Parathyroid adenoma (tissue), 2 donors: ENCODE data around the gene PALM3.

Source experiments
- H2AFZ ChIP-seq: fragments of 300-600 bp; sonication (generic); one replicate; pipeline ENCODE4 v1.7.0; 2017; ENCODE audit warnings: antibody characterized with exemption, mild to moderate bottlenecking
- H3K27ac ChIP-seq: fragments of 300-600 bp; sonication (generic); one replicate; pipeline ENCODE4 v1.7.0; 2017
- H3K27me3 ChIP-seq: fragments of 300-600 bp; sonication (generic); one replicate; pipeline ENCODE4 v1.7.0; 2017; ENCODE audit warnings: low read length; ENCODE audit not compliant: control insufficient read depth, insufficient read depth
- H3K36me3 ChIP-seq: fragments of 300-600 bp; sonication (generic); one replicate; pipeline ENCODE4 v1.7.0; 2017; ENCODE audit warnings: low read length; ENCODE audit not compliant: control insufficient read depth, insufficient read depth
- H3K4me1 ChIP-seq: fragments of 300-600 bp; sonication (generic); one replicate; pipeline ENCODE4 v1.7.0; 2017; ENCODE audit warnings: control low read depth
- H3K4me2 ChIP-seq: fragments of 300-600 bp; sonication (generic); one replicate; pipeline ENCODE4 v1.7.0; 2017; ENCODE audit warnings: low read length
- H3K4me3 ChIP-seq: fragments of 300-600 bp; sonication (generic); one replicate; pipeline ENCODE4 v1.7.0; 2017; ENCODE audit warnings: low read depth, low read length
- H3K79me2 ChIP-seq: fragments of 300-600 bp; sonication (generic); one replicate; pipeline ENCODE4 v1.7.0; 2017; ENCODE audit warnings: control low read depth
- H3K9ac ChIP-seq: fragments of 300-600 bp; sonication (generic); one replicate; pipeline ENCODE4 v1.7.0; 2017; ENCODE audit warnings: mild to moderate bottlenecking
- H3K9me3 ChIP-seq: fragments of 300-600 bp; sonication (generic); one replicate; pipeline ENCODE4 v1.7.0; 2017; ENCODE audit warnings: low read length; ENCODE audit not compliant: control insufficient read depth
- TF ChIP-seq, protein P1 (sequence below): fragments of 300-600 bp; sonication (generic); IDR thresholded peaks from one replicate; pipeline ENCODE4 v1.7.0; 2017; ENCODE audit warnings: antibody characterized with exemption, mild to moderate bottlenecking
- donor health status: primary hyperparathyroidism.

The PALM3 gene

GRCh38 chr19:14006766-14007562 lies 54.9 kb downstream of the PALM3 start:
- Histone ChIP-seq H3K9me3 (no peaks in the 10 kb centered on the region), H2AFZ (peak overlapping the region; percentile 93), H3K4me3 (peak overlapping the region; percentile 95), H3K9ac (peak overlapping the region; percentile 84), H3K4me1 (peaks cover 29% of the 10 kb centered on the region), H3K79me2 (no peaks in the 10 kb centered on the region), H3K4me2 (peak overlapping the region; percentile 98), H3K27me3 (no peaks in the 10 kb centered on the region), H3K36me3 (no peaks in the 10 kb centered on the region), H3K27ac (peak overlapping the region; percentile 92)
- TF ChIP-seq, protein P1, sequence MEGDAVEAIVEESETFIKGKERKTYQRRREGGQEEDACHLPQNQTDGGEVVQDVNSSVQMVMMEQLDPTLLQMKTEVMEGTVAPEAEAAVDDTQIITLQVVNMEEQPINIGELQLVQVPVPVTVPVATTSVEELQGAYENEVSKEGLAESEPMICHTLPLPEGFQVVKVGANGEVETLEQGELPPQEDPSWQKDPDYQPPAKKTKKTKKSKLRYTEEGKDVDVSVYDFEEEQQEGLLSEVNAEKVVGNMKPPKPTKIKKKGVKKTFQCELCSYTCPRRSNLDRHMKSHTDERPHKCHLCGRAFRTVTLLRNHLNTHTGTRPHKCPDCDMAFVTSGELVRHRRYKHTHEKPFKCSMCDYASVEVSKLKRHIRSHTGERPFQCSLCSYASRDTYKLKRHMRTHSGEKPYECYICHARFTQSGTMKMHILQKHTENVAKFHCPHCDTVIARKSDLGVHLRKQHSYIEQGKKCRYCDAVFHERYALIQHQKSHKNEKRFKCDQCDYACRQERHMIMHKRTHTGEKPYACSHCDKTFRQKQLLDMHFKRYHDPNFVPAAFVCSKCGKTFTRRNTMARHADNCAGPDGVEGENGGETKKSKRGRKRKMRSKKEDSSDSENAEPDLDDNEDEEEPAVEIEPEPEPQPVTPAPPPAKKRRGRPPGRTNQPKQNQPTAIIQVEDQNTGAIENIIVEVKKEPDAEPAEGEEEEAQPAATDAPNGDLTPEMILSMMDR = no peak

DNA sequence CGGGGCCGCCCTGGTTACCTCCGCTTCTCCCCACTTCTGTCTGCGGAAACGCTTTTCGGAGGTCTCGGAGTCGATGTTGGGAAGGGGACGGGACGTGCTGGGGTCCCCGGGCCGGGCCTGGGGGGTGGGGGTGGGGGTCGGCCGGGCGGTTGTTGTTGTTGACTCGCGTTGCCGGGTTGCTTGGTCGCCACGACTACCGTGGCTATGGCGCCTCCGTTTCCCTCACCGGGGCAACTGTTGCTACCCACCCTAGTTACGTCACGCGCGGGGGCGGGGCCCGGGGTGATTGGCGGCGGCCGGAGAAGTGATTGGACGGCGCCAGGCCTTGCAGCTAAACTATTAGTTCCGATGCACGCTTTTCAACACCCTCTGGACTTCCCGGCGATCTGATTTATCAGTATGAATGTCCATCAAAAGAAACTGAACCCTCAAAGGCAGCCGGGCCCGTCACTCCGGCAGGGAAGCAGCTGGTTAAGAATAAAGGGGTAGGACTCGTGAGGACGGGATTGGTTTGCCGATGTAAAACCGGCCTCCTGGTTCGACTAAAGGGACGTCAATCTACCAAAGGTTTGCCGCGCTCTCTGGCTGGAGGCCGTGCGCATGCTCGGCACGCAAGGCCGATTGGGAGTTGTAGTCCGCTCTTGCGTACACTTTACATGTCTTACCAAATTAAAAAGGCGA lies 55.7 kb downstream of the PALM3 start, which contains the start of gene RFX1:
RFX1 (minus strand) TSS at position 236 of the 681 bp plus-strand sequence. CDS start 12,477 bp downstream, outside the sequence.
- Histone ChIP-seq H3K9me3 (no peaks in the 10 kb centered on the region), H3K4me3 (peak within 1 kb of the TSS; percentile 95), H3K27ac (peak within 1 kb of the TSS; percentile 92), H3K4me1 (peaks cover 36% of the 10 kb centered on the region), H3K36me3 (no peaks in the 10 kb centered on the region), H3K27me3 (no peaks in the 10 kb centered on the region), H3K79me2 (peaks cover 5% of the 10 kb centered on the region), H3K4me2 (peak within 1 kb of the TSS; percentile 98), H2AFZ (peak within 1 kb of the TSS; percentile 93), H3K9ac (peak within 1 kb of the TSS; percentile 99)
- TF ChIP-seq, protein P1 = no peak

GRCh38 chr19:14005349-14006084 lies 56.4 kb downstream of the PALM3 start:
- TF ChIP-seq, protein P1 = no peak
- peak overlapping the region; percentile 92 for H3K27ac ChIP-seq
- peak overlapping the region; percentile 99 for H3K9ac ChIP-seq
- H3K27me3 ChIP-seq = no peaks in the 10 kb centered on the region
- H2AFZ ChIP-seq = peak overlapping the region; percentile 10
- H3K4me3 ChIP-seq = peak overlapping the region; percentile 95
- H3K4me1 ChIP-seq = peaks cover 43% of the 10 kb centered on the region
- H3K36me3 ChIP-seq = no peaks in the 10 kb centered on the region
- H3K4me2 ChIP-seq = peak overlapping the region; percentile 98
- H3K9me3 ChIP-seq = no peaks in the 10 kb centered on the region
- H3K79me2 ChIP-seq = peaks cover 12% of the 10 kb centered on the region

DNA sequence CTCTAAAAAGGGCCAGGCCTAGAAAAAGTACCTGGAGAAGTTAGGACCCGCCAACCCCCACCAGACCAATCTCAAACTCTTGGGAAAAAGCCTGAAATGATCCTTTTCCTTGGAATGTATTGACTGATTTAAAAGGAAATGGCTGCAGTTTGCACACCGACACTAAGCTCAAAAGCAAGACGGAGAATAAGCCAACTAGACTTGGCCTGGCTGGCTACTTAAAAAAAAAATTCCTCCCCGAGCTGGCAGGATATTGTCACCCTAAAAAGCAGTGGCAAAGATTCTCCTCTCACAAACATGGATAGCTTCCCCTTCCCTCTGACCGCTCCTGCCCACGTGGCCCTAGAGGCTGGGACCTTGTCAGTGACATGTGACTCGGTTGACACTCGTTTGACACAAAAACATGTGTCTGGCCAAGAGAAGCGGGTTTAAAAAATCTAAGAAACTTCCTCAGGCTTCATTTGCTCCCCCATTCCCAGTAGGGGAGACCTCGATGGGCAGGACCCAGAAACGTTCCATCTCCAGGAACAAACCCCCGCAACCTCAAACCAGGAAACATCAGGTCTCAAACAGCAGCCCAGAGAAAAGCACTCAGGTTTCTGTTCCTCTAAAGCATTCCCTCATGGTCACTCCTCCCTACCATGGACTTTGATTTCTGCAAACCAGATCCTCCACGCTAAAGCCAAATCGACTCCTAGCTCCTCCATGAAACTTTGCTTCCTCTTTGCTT lies 57.1 kb downstream of the PALM3 start:
- Histone ChIP-seq H3K9me3 (no peaks in the 10 kb centered on the region), H2AFZ (peak overlapping the region; percentile 10), H3K4me3 (peak overlapping the region; percentile 45), H3K79me2 (peaks cover 19% of the 10 kb centered on the region), H3K9ac (no peak overlapping the region), H3K27ac (peak overlapping the region; percentile 92), H3K36me3 (no peaks in the 10 kb centered on the region), H3K4me1 (peaks cover 44% of the 10 kb centered on the region), H3K27me3 (no peaks in the 10 kb centered on the region), H3K4me2 (peak overlapping the region; percentile 32)
- TF ChIP-seq, protein P1 = no peak
